Superior temporal gyrus (tissue), 1 donor: Measurements from ENCODE around the gene HNRNPU.

Experiments used
- DNase-seq: peaks from one replicate; pipeline ENCODE4 v3.0.0-alpha.2; 2016; ENCODE audit errors: extremely low spot score

Gene HNRNPU

DNA sequence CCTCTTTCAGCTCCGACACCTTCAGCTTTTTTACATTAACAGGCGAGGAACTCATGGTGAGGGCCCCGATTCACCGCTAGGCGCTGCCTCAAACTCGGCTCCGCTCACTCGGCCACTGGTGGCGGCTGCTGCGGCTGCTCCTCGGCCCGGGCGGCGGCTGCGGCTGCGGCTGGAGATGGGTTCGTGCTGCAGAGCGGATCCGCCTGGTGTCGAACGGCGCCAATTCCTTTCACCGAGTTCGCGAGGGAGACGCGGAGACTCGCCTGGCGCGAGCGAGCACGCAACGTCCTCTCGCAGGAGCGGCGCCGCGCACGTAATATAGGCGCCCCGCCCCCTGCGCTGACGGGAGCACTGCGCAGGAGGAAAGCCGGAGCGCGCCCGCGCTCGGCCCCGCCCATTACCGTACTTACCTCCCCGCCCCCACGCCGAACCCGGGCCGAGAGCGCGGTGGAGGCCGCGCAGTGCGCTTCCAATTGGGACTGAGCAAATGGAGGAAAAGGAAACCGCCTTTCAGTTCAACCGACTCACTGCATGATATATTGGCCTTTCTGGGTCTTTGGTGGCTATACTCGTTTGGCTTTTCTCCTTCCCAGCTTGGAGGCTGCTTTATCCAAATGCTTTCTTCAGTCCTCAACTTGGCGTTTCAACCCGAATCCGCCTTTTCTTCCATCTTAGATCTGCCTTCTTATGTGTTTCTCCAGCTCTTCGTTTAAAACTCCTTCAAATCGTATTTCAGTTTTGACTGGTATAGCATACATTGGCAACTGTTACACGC lies at the start of gene HNRNPU:
Gene HNRNPU, minus strand, starts transcription at position 291 of the 775 bp plus-strand sequence. Its CDS starts 236 bp downstream, at position 55.
- DNase-seq = peak; percentile 96

DNA sequence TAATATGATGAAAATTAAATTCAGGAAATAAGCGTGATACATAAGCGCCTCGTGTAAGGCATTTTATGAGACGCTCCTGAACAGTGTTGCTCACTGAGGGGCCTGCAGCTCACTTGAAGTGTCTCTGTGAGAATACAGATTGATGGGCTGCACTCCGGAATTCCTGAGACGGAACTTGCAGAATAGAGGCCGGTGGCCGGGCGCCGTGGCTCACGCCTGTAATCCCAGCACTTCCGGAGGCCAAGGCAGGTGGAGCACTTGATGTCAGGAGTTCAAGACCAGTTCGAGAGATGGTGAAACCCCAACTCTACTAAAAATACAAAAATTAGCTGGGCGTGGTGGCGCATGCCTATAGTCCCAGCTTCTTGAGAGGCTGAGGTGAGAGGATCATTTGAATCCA lies 49.5 kb upstream of the HNRNPU start:
- DNase-seq = no peak

DNA sequence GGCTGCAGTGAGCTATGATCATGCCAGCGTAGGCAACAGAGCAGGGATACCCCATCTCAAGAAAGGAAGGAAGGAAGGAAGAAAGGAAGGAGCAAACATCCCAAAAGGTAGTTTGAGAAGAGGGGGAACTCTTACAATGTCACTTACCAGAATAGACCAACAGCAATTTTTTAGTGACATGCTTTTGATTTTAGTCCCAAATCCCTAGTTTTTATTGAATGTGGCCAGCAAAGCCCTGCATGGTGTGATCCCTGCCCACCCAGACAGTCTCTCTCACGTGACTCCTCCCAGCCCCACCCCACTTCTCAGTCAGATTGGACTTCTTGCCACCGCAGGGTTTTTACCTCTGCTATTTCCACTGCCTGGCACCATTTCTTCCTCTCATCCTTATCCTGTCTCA lies 39.8 kb upstream of the HNRNPU start:
- no peak for DNase-seq

DNA sequence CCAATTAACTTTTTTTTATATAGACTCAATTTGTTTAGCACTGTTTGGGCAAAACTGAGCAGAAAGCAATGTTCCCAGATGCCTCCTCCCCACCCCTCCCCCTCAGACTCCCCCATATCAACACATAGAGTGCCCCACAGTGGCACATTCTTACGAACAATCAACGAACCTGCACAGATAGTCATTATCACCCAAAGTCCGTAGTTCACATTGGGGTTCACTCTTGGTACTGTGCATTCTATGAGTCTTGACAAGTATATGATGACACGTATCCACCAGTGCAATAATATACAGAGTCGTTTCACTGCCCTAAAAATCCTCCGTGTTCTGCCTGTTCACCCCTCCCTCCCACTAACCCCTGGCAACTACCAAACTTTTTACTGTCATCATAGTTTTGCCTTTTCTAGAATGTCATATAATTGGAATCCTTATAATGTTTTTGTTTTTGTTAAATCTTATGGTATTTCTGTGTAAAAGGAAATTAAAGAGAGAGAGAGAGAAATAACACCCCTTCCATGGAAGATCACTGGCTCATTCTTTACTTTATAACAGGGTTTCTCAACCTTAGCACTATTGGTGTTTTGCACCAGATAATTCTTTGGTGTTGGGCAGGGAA lies 37.2 kb upstream of the HNRNPU start:
- no peak for DNase-seq

DNA sequence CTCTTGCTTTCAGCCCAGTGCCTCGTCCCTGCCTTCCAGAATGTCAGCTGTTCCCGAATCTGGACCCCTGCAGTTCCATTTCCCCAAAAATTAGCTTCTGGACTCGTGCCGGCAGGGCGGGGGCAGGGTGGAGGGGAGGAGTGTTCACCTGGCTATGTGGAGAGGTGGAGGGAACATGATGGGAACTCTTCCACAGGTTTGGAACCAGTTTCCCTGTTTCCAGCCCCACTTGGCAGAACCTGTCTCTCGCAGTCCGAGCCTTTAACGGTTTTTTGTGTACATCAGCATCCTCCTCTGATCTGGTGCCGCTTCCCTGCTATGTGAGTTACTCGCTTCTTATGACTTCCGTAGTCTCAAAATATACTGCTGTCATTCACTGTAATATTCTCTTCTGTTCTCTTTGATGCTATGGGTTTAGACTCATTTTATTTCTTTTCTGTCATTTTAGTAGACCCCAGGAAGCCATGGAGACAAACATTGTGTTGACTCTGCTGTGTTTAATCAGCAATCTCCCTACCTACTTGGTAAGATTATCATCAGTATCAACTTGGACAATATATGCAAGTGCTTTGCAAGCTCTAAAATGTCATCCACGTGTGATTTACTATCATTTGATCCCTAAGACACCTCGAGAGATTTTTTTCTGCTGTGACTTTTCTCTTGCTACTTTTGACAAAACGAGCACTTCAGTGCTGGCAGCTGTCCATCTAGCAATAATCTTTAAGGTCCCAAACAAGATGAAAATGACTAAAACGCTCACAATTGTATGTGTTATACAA lies 33.3 kb upstream of the HNRNPU start:
- DNase-seq = no peak

DNA sequence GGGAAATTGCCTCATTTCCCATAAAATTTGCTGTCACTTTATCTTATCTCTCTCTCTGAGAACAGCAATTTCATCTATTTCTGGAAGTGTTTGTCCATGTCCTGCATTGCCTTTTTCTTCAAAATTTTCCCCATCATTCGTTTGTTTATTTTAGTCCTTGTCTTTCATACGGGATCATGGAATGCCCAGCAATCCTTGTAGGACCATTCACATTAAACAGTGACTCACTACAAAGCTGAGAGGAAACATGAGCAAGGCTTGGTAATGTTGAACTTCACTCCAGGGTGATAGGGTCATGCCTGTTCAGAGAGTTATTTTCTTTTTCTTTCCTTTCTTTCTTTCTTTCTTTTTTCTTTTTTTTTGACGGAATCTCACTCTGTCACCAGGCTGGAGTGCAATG lies 32.2 kb upstream of the HNRNPU start:
- no peak for DNase-seq

DNA sequence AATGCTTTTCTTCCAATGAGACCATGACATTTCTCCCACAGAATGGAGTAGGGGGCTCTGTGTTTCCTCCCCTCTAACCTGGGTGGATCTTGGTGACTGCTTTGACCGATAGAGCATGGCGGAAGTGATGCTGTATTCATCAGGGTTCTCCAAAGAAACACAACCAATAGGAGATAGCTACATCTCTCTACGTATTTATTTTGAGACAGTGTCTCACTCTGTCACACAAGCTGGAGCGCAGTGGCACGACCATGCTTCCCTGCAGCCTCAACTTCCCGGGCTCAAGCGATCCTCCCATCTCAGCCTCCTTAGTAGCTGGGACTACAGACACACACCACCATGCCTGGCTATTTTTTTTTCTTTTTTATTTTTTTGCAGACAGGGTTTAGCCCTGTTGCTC lies 29.5 kb upstream of the HNRNPU start:
- DNase-seq = no peak

DNA sequence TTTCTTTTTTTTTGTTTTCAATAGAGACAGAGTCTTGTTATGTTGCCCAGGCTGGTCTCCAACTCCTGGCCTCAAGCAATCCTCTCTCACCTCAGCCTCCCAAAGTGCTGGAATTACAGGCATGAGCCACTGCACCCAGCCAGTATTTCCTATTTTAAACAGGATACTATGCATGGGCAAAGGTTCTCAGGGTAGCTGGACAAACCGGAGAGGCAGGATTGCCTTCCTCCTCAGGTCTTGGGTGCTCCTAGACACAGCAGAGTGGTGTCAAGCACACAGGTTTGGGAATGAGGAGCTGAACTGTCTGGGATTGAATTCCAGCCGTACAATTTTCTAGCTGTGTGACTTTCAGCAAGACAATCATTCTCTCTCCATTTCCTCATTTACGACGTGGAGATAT lies 22.9 kb upstream of the HNRNPU start:
- no peak for DNase-seq

DNA sequence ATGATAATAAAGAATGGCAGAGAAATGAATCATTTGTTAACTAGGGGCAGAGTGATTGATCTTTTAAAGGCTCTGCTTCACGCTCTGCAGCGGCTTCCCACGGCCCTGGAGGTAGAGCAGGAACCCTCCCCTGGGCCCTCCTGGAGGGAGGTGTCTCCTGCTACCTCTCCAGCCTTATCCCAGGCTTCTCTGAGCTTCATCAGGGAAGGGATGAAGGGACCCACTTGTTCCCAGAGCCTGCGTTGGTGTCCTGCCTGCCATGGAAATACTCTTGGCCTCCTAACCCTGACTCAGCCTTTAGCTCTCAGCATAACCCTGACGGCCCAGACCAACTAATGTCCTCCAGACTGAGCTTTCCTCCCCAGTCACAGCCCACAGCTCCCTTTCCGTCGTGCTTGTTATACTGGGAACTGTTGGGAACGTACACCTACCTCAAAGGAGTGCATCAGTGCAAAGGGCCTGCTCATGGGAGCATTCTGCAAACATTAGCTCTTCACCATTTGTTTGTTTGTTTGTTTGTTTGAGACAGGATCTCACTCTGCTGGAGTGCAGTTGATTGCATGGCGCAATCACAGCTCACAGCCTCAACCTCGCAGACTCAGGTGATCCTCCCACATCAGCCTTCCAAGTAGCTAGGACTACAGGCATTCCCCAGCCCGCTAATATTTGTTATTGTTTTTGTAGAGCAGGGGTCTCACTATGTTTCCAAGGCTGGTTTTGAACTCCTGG lies 17.4 kb upstream of the HNRNPU start:
- no peak for DNase-seq

DNA sequence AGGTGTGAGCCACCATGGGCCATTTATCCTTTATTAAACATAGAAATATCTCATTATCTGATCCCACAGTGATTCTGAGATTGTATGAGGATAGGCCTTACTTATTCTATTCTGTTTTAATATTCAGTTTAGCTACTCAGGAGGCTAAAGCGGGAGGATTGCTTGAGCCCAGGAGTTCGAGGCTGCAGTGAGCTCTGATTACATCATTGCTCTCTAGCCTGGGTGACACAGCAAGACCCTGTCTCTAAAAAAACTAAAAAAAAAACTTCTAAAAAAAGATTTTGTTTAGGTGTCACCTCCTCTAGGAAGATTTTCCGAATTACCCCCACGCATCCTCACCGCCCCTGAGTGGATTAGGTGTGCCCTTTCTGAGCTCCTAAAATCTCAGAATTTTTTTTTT lies 14.3 kb upstream of the HNRNPU start:
- DNase-seq = no peak

DNA sequence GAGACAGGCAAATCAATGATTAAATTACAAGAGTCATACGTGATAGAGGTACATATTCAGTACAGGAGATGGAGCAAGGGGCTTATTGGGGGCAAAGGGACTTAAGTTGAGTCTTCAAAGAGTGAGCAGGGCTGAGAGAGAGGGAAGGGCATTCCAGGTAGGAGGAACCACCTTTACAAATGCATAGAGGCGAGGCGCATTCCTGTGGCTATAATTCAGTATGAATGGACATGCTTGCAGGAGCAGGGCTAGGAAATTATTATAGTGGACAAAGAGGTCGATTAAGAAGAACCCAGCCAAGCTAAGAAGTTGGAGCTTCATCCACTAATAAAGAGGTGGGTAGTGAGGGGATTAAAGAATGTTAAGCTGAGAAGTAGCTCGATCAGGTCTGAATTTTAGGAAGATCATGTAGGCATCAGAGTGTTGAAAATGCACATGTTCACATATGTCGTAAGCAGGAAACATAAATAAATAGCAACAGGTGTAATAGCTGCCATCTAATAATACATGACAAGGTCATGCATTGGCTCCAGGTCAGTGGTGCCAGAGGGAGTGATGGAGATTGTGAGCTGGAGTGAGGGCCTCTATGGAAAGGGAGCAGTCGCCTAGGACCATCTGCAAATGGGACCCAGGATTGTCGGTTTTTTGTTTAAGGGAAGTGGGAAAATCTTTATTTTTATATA lies 12.0 kb upstream of the HNRNPU start:
- DNase-seq = no peak

DNA sequence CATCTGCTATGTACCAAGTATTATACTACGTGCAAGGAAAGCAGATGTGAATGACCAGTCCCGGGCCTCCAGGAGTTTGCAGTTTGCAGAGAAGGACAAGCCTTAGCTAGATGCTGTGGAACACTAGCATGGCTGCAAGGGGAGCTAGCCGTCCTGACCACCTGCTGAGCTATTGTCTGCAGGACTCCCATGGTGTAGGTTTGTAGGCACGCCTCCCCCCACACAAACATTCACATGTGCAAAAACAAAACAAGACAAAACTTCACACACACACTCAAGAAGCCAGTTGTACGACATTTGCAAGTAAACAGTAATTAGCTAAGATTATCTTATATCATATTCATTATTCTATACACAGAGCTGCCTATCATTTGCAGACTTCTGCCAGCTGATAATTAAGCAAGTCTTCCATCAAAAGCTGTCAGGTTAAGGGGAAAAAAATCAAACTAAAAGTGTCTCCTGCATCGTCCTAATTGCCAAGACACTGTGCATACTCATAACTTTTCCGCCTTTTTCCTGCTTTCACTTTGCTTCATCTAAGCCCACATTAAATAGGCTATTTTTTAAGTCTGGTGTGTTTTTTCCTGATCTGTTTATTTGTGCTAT lies 10.7 kb upstream of the HNRNPU start:
- no peak for DNase-seq

DNA sequence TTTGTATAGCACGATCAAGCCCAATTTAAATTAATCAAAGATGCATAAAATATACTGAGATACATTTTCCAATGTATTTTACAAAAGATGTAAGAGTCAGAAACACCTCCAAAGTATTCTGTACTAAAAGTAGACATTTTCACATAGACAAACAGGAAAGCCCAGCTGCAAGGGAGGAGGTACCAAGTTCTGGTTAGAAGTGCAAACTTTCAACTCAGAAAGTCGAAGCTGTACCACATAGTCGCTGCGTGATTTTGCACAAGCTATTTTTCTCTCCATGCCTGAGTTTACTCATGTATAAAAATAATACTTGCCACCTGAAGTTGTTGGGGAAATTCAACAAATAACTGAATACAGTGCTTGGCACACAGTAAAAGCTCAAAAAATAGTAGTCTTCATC lies 5.6 kb upstream of the HNRNPU start:
- DNase-seq = no peak

DNA sequence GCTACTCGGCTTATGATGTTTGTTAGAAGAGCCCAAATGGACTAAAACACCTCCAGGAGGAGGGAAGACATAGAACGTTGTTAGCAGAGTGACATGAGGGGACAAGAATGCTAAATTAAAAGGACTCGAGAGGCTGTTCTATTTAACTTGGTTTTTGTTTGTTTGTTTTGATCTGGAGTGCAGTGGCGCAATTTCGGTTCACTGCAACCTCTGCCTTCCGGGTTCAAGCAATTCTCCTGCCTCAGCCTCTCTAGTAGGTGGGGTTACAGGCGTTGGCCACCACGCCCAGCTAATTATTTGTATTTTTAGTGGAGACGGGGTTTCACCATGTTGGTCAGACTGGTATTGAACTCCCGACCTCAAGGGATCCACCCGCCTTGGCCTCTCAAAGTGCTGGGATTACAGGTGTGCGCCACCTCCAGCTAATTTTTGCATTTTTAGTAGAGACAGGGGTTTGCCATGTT lies 5.1 kb upstream of the HNRNPU start:
- no peak for DNase-seq

DNA sequence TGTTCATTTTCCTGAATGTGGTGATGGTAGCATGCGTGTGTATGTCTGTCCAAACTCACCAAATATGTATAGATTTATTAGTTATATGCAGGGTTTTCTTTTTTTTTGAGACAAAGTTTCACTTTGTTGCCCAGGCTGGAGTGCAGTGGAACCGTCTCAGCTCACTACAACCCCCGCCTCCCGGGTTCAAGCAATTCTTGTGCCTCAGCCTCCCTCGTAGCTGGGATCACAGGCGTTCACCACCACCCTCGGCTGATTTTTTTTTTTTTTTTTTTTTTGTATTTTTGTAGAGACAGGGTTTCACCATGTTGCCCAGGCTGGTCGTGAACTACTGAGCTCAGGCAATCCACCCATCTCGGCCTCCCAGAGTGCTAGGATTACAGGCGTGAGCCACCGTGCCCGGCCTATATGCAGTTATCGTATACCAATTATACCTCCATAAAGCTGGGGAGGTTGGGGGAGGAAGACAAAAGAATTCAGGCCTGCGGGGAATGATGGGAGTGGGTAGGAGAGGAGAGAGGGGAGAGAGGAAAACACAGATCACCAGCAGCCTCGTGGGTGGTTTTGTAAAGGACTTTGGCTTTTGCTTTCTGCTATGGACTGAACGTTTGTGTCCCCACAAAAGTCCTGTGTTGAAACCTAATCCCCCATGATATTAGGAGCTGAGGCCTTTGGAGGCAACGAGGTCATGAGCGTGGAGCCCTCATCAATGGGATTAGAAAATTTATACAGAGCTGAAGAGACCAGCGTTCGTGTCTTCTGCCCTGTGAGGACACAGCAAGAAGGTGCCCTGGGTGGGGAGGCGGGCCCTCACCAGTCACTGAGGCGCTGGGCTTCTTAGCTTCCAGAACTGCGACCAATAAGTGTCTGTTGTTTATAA lies 4.4 kb upstream of the HNRNPU start:
- no peak for DNase-seq

DNA sequence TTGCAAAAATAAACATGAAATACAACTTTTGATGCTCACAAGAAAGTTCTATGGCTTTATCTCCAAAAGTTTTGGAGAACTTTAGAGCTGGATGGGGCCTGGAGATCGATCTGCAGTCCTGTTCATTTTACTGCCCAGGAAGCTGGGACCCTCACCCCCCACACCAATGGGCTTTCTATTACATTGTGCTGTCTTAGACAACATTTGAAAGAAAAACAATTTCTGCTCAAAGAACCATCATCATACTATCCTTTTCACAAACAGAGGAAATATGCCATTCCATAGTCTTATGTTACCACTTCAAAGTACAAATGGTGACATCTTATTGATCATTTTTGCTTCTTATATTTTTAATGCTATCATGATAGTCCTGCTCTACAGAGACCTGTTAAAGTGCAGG lies 2.0 kb upstream of the HNRNPU start:
- no peak for DNase-seq

DNA sequence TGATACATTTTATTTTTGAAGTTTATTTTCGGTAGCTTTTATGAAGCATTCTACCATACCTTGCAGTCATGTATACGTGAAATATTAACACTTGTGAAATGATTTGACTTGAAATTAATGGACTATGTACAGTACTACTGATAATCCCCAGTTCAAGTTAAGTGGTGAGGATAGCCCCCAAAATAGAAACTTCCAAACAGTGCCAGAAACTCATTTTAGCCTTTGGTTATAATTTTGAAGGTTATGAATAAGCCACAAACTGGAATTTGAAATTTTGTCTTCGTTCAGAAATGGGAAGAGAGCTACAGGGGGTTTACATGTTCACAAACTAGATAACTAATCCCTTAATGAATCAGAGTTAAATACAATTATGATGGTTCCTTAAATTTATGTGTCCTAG lies 1.5 kb upstream of the HNRNPU start:
- peak; percentile 8 for DNase-seq

DNA sequence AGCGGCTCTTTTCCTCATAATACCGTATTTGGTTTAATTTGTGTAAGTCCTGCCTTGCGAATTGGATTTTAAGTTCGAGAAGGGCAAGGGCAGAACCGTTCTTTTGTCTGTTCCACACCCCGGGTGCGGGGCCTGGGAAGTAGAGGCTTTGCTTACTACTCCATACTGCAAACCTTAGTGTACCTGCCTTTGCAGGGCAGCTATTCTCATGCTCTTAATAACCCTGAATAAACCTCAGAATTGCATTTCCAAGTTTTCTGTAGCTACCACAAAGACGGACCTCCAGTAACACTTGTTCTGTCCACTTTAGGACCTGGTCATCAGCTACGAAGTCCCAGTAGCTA lies 657 bp upstream of the HNRNPU start:
- no peak for DNase-seq

DNA sequence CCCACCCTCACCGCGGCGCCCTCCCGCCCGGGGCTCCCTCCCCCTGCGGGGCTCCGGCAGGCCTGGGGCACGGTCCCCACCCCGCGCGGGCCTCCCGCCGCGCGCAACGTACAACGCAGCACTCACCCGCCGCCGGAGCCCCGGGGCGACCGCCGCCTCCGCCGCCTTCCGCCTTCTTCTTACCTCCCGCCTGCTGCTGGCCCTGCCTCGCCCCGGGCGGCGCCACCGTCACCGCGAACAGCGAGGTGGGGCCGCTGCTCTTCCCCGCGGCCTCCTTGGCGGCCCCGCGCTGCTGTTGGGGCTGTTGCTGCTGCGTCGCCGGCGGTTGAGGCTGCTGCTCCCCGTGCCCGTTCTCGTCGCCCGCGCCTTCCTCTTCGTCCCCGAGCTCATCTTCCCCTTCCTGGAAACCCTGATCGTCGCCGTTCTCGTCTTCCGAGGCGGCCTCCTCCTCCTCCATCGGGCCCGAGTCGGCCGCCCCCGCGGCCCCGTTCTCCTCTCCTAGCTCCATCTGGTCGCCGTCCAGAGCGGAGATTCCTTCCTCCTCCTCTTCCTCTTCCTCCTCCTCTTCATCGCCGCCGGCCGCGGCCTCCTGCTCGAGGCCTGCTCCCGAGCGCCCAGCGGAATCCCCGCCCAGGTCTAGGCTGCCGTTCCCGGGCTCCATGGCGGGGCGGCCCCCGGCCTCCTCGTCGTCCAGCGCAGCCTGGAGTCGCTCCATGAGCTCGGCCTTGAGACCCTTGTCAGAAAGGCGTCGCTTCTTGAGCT lies 671 bp downstream of the HNRNPU start:
- DNase-seq = peak; percentile 10
